ENCODE results near the gene CAMKK2.
"Not testable (repeated sequence)": the region's sequence is repeated elsewhere in the genome, so short reads cannot be mapped to it uniquely, and the experiment has no call there.

CAMKK2 gene

DNA sequence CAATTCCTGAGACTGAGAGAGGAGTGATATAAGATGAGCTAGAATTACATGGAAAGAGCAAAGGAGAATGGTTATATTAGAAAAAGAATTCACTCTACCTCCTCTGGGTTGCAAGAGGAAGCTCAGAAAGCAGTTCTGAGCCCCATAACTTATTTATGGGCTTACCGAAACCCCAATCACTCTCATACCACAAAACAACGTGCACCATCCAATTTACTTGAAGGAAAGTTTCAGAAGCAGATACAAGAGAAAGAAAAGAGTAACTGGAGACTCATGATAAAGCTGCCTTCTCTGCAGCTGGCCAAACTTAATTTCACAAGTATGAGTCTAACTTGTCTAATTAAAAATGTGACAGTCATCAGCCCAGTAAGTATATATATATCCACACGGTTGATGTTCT is 27.4 kb upstream of the CAMKK2 start:
- H3K4me1 ChIP-seq (ENCODE audit: insufficient read depth, low read length): no peaks in the 10 kb centered on the region
- H2AFZ ChIP-seq (ENCODE audit: low read depth, low read length): no peak overlapping the region
- no peaks in the 10 kb centered on the region for H3K9me3 ChIP-seq (ENCODE audit: low read length)
- H3K36me3 ChIP-seq (ENCODE audit: insufficient read depth, low read length): peaks cover 67% of the 10 kb centered on the region
- H3K27me3 ChIP-seq (ENCODE audit: insufficient read depth, low read length): no peaks in the 10 kb centered on the region
- H3K4me3 ChIP-seq (ENCODE audit: low read length): no peak overlapping the region

DNA sequence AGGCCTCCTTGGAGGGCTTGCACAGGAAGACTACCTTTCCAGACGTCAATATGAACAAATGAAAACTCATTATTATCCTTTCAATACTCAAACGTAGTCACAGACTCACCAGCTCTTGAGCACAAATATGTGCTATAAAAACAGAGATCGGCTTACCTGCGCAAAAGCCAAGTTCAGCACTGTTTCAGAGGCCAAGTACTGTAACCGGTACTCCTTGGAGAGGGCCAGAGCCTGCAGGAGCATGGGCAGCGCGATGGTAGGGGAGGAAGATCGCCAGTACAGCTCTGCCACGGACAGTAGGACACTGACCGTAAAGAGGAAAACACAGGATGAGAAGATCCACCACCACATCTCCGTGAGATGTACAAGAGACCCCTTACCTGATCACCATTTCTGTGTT is 21.6 kb upstream of the CAMKK2 start:
- Histone ChIP-seq H3K4me1 (ENCODE audit: insufficient read depth, low read length) (no peaks in the 10 kb centered on the region), H3K36me3 (ENCODE audit: insufficient read depth, low read length) (peaks cover 41% of the 10 kb centered on the region), H3K9me3 (ENCODE audit: low read length) (no peaks in the 10 kb centered on the region), H3K4me3 (ENCODE audit: low read length) (no peak overlapping the region), H3K27me3 (ENCODE audit: insufficient read depth, low read length) (no peaks in the 10 kb centered on the region), H2AFZ (ENCODE audit: low read depth, low read length) (no peak overlapping the region)

DNA sequence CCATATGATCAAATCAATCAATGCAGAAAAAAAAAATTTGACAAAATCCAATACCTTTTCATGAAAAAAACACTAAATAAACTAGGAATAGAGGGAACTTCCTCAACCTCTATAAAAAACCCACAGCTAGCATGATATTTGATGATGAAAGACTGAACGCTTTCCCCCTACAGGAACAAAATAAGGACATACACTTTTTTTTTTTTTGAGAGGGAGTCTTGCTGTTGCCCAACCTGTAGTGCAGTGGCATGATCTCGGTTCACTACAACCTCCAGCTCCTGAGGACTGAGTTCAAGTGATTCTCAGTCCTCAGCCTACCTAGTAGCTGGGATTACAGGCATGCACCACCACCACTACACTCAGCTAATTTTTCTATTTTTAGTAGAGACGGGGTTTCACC is 17.9 kb upstream of the CAMKK2 start:
- Histone ChIP-seq H2AFZ (ENCODE audit: low read depth, low read length) (no peak overlapping the region), H3K4me1 (ENCODE audit: insufficient read depth, low read length) (no peaks in the 10 kb centered on the region), H3K4me3 (ENCODE audit: low read length) (no peak overlapping the region), H3K27me3 (ENCODE audit: insufficient read depth, low read length) (no peaks in the 10 kb centered on the region), H3K9me3 (ENCODE audit: low read length) (no peaks in the 10 kb centered on the region), H3K36me3 (ENCODE audit: insufficient read depth, low read length) (peaks cover 35% of the 10 kb centered on the region)

DNA sequence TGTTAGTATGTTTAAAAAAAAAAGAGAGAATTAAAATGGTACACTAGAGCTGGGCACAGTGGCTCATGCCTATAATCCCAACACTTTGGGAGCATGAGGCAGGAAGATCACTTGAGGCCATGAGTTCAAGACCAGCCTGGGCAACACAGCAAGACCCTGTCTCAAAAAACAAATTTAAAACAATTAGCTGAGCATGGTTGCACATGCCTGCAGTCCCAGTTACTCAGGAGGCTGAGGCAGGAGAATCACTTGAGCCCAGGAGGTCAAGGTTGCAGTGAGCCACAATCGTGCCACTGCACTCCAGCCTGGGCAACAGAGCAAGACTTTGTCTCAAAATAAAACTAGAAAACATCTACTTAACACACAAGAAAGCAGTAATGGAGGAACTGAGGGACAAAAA is 13.7 kb upstream of the CAMKK2 start:
- H3K27me3 ChIP-seq (ENCODE audit: insufficient read depth, low read length); H3K4me3 ChIP-seq (ENCODE audit: low read length); H2AFZ ChIP-seq (ENCODE audit: low read depth, low read length); H3K9me3 ChIP-seq (ENCODE audit: low read length); H3K4me1 ChIP-seq (ENCODE audit: insufficient read depth, low read length): not testable (repeated sequence)
- H3K36me3 ChIP-seq (ENCODE audit: insufficient read depth, low read length): peaks cover 24% of the 10 kb centered on the region

DNA sequence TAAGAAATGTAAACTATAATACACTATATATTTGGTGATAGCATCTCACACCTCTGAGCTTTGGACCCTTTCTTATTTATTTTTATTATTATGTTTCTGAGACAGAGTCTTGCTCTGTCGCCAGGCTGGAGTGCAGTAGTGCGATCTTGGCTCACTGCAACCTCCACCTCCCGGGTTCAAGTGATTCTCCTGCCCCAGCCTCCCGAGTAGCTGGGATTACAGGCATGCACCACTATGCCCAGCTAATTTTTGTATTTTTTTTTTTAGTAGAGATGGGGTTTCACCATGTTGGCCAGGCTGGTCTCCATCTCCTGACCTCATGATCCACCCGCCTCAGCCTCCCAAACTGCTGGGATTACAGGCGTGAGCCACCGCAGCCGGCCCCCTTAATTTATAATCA is 10.9 kb upstream of the CAMKK2 start:
- H2AFZ ChIP-seq (ENCODE audit: low read depth, low read length); H3K27me3 ChIP-seq (ENCODE audit: insufficient read depth, low read length); H3K4me1 ChIP-seq (ENCODE audit: insufficient read depth, low read length); H3K4me3 ChIP-seq (ENCODE audit: low read length); H3K9me3 ChIP-seq (ENCODE audit: low read length): not testable (repeated sequence)
- peaks cover 21% of the 10 kb centered on the region for H3K36me3 ChIP-seq (ENCODE audit: insufficient read depth, low read length)

DNA sequence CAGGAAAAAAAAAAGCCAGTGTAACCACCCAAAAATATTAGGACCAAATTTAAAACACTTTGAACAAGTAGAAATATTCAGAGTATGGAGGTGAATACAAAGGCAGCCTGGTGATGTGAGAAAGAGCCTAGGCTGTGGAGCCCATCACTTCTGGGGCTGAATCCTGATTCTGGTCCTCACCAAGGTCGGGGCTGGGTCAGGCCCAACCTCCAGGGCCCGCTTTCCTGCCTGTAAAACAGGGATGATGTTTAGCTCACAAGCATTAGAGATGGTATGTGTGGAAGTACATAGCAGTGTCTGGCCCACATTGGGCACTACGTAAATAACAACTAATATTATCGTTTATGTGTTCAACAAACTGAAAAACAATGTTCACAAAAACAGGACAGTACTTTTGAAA is 7.8 kb upstream of the CAMKK2 start:
- Histone ChIP-seq H3K4me1 (ENCODE audit: insufficient read depth, low read length) (no peaks in the 10 kb centered on the region), H3K27me3 (ENCODE audit: insufficient read depth, low read length) (no peaks in the 10 kb centered on the region), H2AFZ (ENCODE audit: low read depth, low read length) (no peak overlapping the region), H3K9me3 (ENCODE audit: low read length) (no peaks in the 10 kb centered on the region), H3K4me3 (ENCODE audit: low read length) (no peak overlapping the region), H3K36me3 (ENCODE audit: insufficient read depth, low read length) (peaks cover 11% of the 10 kb centered on the region)

DNA sequence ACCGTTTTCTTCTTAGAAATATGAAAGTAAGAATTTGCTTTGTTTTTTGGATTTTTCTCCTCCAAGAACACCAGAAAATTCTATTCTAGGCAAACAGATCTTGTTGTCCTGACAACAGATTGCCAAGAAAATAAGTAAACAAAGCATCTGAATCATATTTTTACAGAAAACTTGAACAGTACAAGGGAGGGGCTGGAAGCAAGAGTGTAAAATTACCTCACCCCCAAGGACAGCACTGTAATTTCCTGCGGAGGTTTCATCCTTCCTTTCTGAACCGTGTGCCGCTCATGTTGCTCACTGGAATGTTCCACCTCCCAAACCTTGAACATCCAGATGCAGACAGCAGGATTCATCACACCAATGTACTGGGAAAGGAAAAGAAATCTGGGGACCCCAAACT is 5.4 kb upstream of the CAMKK2 start:
- Histone ChIP-seq H3K36me3 (ENCODE audit: insufficient read depth, low read length) (no peaks in the 10 kb centered on the region), H3K4me3 (ENCODE audit: low read length) (no peak overlapping the region), H3K9me3 (ENCODE audit: low read length) (no peaks in the 10 kb centered on the region), H3K4me1 (ENCODE audit: insufficient read depth, low read length) (peaks cover 2% of the 10 kb centered on the region), H2AFZ (ENCODE audit: low read depth, low read length) (no peak overlapping the region), H3K27me3 (ENCODE audit: insufficient read depth, low read length) (no peaks in the 10 kb centered on the region)

DNA sequence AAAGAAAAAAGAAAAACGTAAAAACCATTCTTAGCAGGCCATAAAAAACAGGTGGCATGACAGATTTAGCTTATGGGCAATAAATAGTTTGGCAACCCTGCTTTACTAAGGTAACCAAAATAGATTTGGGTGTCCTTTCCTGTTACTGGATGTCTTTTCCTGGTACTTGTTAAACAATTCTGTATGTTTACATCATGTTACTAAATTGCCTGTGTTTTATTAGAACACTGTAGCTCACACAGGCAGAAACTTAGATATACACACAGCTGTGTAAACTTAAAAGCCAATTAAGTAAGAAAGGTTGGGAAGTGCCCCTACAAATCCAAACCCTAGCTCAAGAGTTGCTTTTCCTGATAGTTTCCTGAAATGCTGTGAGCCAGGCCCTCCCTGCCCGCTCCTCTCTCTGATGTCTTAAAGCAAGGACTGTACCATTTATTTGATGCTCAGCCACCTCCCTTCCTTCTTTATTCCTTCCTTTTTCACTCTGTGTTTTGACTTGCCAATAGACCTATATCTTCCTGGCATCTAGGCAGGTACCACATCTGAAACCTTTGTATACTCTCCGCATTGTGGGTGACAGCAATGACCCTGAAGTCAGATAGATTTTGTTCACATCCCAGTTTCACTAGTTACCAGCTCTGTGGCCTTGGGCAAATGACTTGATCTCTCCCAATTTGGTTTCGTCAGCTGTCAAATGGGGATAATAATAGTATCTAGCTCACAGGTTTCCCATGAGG is 3.7 kb upstream of the CAMKK2 start:
- Histone ChIP-seq H2AFZ (ENCODE audit: low read depth, low read length) (no peak overlapping the region), H3K27me3 (ENCODE audit: insufficient read depth, low read length) (no peaks in the 10 kb centered on the region), H3K4me3 (ENCODE audit: low read length) (no peak overlapping the region), H3K36me3 (ENCODE audit: insufficient read depth, low read length) (no peaks in the 10 kb centered on the region), H3K4me1 (ENCODE audit: insufficient read depth, low read length) (peaks cover 11% of the 10 kb centered on the region), H3K9me3 (ENCODE audit: low read length) (no peaks in the 10 kb centered on the region)

DNA sequence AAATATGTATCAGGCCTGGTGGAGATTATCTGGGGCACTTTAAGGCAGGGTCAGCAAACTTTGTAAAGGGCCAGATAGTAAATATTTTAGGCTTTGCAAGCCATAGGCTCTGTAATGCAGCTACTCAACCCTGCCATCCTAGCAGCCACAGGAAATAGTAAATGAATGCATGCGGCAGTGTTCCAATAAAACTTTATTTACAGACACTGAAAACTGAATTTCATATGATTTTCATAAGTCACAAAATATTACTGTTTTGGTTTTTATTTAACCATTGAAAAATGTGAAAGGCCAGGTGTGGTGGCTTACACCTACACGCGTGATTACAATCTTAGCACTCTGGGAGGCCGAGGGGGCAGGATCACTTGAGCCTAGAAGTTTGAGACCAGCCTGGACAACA is 3.2 kb upstream of the CAMKK2 start:
- H2AFZ ChIP-seq (ENCODE audit: low read depth, low read length): no peak overlapping the region
- H3K4me1 ChIP-seq (ENCODE audit: insufficient read depth, low read length): peaks cover 14% of the 10 kb centered on the region

DNA sequence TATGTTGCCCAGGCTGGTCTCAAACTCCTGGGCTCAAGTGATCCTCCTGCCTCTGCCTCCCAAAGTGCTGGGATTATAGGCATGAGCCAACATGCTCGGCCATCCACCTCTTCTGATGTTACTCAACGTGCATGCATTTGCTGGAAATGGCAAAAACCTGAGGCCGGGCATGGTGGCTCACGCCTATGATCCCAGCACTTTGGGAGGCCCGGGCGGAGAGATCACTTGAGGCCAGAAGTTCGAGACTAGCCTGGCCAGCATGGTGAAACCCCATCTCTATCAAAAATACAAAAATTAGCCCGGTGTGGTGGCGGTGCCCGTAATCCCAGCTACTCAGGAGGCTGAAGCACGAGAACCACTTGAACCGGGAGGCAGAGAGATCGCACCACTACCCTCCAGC is 1.9 kb upstream of the CAMKK2 start:
- not testable (repeated sequence) for H3K4me3 ChIP-seq (ENCODE audit: low read length); H2AFZ ChIP-seq (ENCODE audit: low read depth, low read length); H3K9me3 ChIP-seq (ENCODE audit: low read length); H3K27me3 ChIP-seq (ENCODE audit: insufficient read depth, low read length); H3K36me3 ChIP-seq (ENCODE audit: insufficient read depth, low read length)
- H3K4me1 ChIP-seq (ENCODE audit: insufficient read depth, low read length): peaks cover 14% of the 10 kb centered on the region

More for the DNA sequence above, 3.2 kb upstream of the CAMKK2 start:
- no peaks in the 10 kb centered on the region for H3K9me3 ChIP-seq (ENCODE audit: low read length)
- H3K27me3 ChIP-seq (ENCODE audit: insufficient read depth, low read length): no peaks in the 10 kb centered on the region
- no peak overlapping the region for H3K4me3 ChIP-seq (ENCODE audit: low read length)
- H3K36me3 ChIP-seq (ENCODE audit: insufficient read depth, low read length): no peaks in the 10 kb centered on the region

DNA sequence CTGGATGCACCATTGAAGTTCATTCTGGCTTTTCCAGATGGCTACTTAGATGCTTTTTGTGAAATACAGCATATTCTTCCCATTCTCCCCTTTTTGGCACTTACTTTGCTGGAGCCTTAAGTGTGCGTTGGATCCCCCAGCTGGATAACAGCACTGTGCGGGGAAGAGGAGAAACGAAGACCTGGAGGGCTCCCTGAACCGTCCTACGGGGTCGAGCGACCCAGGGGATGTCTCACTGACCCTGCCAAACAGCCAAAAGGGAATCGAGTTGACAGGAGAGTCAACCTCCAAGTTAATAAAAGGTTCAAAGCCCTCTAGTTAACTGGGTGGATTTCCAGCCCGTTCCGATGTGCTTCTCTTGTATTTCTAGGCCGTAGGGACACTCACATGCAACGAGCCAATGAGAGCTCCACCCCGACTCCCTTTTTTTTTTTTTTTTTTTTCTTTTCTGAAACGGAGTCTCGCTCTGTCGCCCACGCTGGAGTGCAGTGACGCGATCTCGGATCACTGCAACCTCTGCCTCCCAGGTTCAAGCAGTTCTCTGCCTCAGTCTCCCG is 1.0 kb upstream of the CAMKK2 start:
- Histone ChIP-seq H2AFZ (ENCODE audit: low read depth, low read length) (peak overlapping the region; percentile 73), H3K9me3 (ENCODE audit: low read length) (no peaks in the 10 kb centered on the region), H3K4me3 (ENCODE audit: low read length) (peak overlapping the region; percentile 80), H3K36me3 (ENCODE audit: insufficient read depth, low read length) (no peaks in the 10 kb centered on the region), H3K4me1 (ENCODE audit: insufficient read depth, low read length) (peaks cover 14% of the 10 kb centered on the region), H3K27me3 (ENCODE audit: insufficient read depth, low read length) (no peaks in the 10 kb centered on the region)

DNA sequence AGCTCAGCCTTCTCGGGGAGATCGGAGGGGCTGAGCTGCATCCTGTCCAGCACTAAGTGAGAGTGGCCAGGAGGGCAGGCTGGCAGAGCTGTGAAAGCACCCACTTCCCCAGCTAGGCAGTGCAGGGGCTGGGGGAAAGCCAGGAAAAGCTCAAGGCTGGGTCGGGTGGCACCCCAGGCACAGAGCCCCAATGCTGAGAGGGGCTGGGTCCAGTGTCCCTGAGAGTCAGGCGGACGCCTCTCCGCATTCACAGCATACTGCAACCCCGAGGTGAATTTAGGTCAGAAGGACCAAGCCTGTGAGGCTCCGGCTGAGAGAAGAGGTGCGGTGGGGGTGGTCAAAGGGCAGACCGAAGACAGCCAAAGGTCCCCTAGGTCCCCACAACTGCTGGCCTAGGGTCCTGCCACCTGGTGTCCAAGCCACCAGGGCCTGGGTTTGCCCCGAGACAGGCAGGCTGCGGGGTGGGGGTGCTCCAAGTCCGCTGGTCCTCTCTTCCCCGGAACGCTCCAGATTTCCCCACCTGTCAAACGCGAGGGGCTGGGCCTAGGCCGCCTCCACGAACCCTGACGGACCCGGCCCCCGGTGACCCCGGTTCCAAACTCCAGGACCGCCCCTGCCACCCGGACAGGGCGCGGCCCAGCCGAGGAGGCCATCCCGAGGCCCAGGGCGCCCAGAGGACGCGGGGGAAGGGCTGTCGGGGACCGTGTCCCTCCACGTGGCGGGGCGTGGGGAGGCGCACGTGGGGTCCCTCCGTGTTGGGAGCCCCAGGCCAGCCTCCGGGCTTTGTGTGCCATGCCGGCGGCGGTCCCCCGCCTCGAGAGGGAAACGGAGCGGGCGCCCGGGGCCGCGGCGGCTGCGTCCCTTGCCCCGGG is 527 bp downstream of the CAMKK2 start:
- Histone ChIP-seq H3K4me1 (ENCODE audit: insufficient read depth, low read length) (peaks cover 14% of the 10 kb centered on the region), H3K4me3 (ENCODE audit: low read length) (peak overlapping the region; percentile 80), H3K9me3 (ENCODE audit: low read length) (no peaks in the 10 kb centered on the region), H3K36me3 (ENCODE audit: insufficient read depth, low read length) (peaks cover 3% of the 10 kb centered on the region), H3K27me3 (ENCODE audit: insufficient read depth, low read length) (no peaks in the 10 kb centered on the region), H2AFZ (ENCODE audit: low read depth, low read length) (peak overlapping the region; percentile 85)

DNA sequence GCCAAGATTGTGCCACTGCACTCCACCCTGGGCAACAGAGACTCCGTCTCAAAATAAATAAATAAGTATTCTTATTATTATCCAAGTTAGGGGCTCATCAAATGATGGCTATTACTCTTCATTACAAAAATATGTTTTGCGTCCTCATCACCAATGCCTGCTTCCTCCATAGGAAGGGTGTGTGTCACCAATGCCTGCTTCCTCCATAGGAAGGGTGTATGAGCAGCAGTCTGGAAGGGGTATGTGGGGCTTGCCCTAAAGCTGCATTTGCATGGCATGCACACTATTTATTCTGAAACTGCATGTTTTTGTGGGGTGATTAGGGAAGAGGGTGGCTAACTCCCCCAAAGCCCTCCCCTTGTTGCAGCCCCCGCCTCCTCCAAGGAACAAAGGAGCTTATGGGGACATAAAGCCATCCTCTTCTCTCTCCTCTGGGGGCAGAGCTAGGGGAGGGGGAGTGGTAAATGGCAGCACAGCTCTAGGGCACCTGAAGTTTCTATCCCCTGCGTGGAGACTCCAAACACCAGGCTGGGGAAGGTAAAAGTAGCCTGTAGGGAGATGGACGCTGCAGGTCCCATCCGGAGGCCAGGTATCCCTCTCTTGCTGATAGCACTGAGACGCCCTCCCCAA is 1.3 kb downstream of the CAMKK2 start:
- Histone ChIP-seq H3K4me3 (ENCODE audit: low read length) (peak overlapping the region; percentile 80), H3K4me1 (ENCODE audit: insufficient read depth, low read length) (peaks cover 14% of the 10 kb centered on the region), H2AFZ (ENCODE audit: low read depth, low read length) (no peak overlapping the region), H3K36me3 (ENCODE audit: insufficient read depth, low read length) (peaks cover 3% of the 10 kb centered on the region), H3K27me3 (ENCODE audit: insufficient read depth, low read length) (no peaks in the 10 kb centered on the region), H3K9me3 (ENCODE audit: low read length) (no peaks in the 10 kb centered on the region)

Data from neuron (in vitro differentiated cells).